HepG2 (cell line): ENCODE results near the gene NUDT14. TPM values are rescaled to one million over a fixed set of nuclear protein-coding genes. Genes with fewer than 3 reads are reported as not detected.

Source experiments
- ATAC-seq: fragments of 200-7000 bp; cut with Tn5 transposase; 3 replicates; pipeline ENCODE4 v1.9.1; 2020; ENCODE audit warnings: mild to moderate bottlenecking, moderate library complexity
- BruUV-seq: library from RNA; stranded (reverse); fragments of 400-500 nt; replicated peaks from 2 replicates; lab custom pipeline; 2021; lab: Mats Ljungman, UMichigan
- CTCF ChIA-PET: fragments of 300-600 bp; formaldehyde crosslinking; extraction: SDS; loops from one replicate; lab custom pipeline; 2021; ENCODE audit warnings: low total read pairs, inconsistent platforms, low intra/inter-chr PET ratio; lab: Yijun Ruan, JAX
- POLR2A ChIA-PET: fragments of 350-600 bp; sonication (Branson Sonifier 250); formaldehyde crosslinking; loops from one replicate; lab custom pipeline; 2020; ENCODE audit warnings: antibody characterized with exemption, inconsistent platforms; lab: Yijun Ruan, JAX
- DNase-seq: peaks from one replicate; pipeline ENCODE4 v3.0.0-alpha.2; 2015; ENCODE audit warnings: low spot score
- FAIRE-seq: peaks from 3 replicates; lab custom pipeline; 2011; peaks lifted over from hg19 to GRCh38; lab: Jason Lieb, UNC
- H2AFZ ChIP-seq: one replicate; pipeline ENCODE4 v1.6.1; 2011; ENCODE audit warnings: low read length, inconsistent platforms
- H3K27ac ChIP-seq: fragments of 300-600 bp; 3 replicates; pipeline ENCODE4 v1.8.0; 2011; ENCODE audit warnings: mixed run types, mild to moderate bottlenecking, mixed read lengths, low read length, inconsistent platforms; ENCODE audit not compliant: insufficient read depth; ENCODE audit errors: extremely low read length
- H3K27me3 ChIP-seq, 2 experiments: fragments of 200-600 bp in 1 of 2; 2 replicates in 1 of 2; 3 replicates in 1 of 2; pipeline versions ENCODE4 v1.6.0 to v1.8.0; 2011; ENCODE audit warnings: low read length in 2 of 2, mild to moderate bottlenecking in 2 of 2, moderate library complexity in 2 of 2, inconsistent platforms in 1 of 2; ENCODE audit not compliant: insufficient read depth in 2 of 2, control insufficient read depth in 1 of 2
- H3K36me3 ChIP-seq, 2 experiments: fragments of 200-600 bp in 1 of 2; replicated peaks in 1 of 2; 2 replicates in 1 of 2; 3 replicates in 1 of 2; pipeline versions ENCODE4 v1.5.1 to v1.8.0; 2011; ENCODE audit warnings: low read length in 2 of 2, inconsistent platforms in 1 of 2; ENCODE audit not compliant: insufficient read depth in 2 of 2, control insufficient read depth in 1 of 2
- H3K4me1 ChIP-seq: 2 replicates; pipeline ENCODE4 v1.5.1; 2012; ENCODE audit warnings: low read length, inconsistent platforms; ENCODE audit not compliant: insufficient read depth
- H3K4me2 ChIP-seq: 2 replicates; pipeline ENCODE4 v1.6.0; 2011; ENCODE audit warnings: low read depth, low read length, inconsistent platforms
- H3K4me3 ChIP-seq, 3 experiments: fragments of 200-600 bp in 1 of 3; sonication (generic), shearing (Covaris generic) in 1 of 3; replicated peaks in 1 of 3; 2 replicates each; pipeline ENCODE4 v1.5.1; 2011 to 2016; ENCODE audit warnings: low read length in 3 of 3, inconsistent platforms in 2 of 3, low read depth in 2 of 3, mild to moderate bottlenecking in 2 of 3, control low read depth in 1 of 3, mixed read lengths in 1 of 3; ENCODE audit not compliant: insufficient read depth in 1 of 3
- H3K79me2 ChIP-seq: one replicate; pipeline ENCODE4 v1.6.1; 2011; ENCODE audit warnings: low read length, inconsistent platforms; ENCODE audit not compliant: insufficient read depth
- H3K9ac ChIP-seq: 2 replicates; pipeline ENCODE4 v1.6.0; 2011; ENCODE audit warnings: mild to moderate bottlenecking, low read depth, low read length, inconsistent platforms; ENCODE audit not compliant: insufficient read depth
- H3K9me3 ChIP-seq: 2 replicates; pipeline ENCODE4 v1.5.1; 2012; ENCODE audit warnings: mild to moderate bottlenecking, low read length
- H4K20me1 ChIP-seq: 2 replicates; pipeline ENCODE4 v1.6.0; 2011; ENCODE audit warnings: inconsistent platforms, mild to moderate bottlenecking, low read length, moderate library complexity; ENCODE audit not compliant: insufficient read depth
- CTCF ChIP-seq: sonication (generic); formaldehyde crosslinking; IDR thresholded peaks from 2 replicates; pipeline ENCODE4 v1.5.0; 2020; ENCODE audit warnings: mild to moderate bottlenecking, missing genetic modification reagents, moderate library complexity
- E2F1 ChIP-seq: sonication (generic); formaldehyde crosslinking; IDR thresholded peaks from 2 replicates; pipeline ENCODE4 v1.5.0; 2020; ENCODE audit warnings: missing genetic modification reagents
- EHMT2 ChIP-seq: fragments of 200-600 bp; sonication (generic); IDR thresholded peaks from 2 replicates; pipeline ENCODE4 v1.7.0; 2017; ENCODE audit warnings: antibody characterized with exemption, low read depth, low read length, borderline replicate concordance
- LCORL ChIP-seq, 2 experiments: fragments of 450-650 bp in 1 of 2; sonication (generic) in 1 of 2; formaldehyde crosslinking in 1 of 2; IDR thresholded peaks; 2 replicates each; pipeline versions ENCODE4 v1.5.0 to v1.6.1; 2017 to 2020; ENCODE audit warnings: antibody characterized with exemption in 1 of 2, missing genetic modification reagents in 1 of 2
- MNT ChIP-seq: fragments of 450-650 bp; IDR thresholded peaks from 2 replicates; pipeline ENCODE4 v1.6.1; 2016
- TFDP1 ChIP-seq: IDR thresholded peaks from 2 replicates; pipeline ENCODE4 v1.6.1; 2016; ENCODE audit warnings: missing compliant biosample characterization, missing genetic modification reagents, borderline replicate concordance
- ZBTB8A ChIP-seq: sonication (generic); formaldehyde crosslinking; IDR thresholded peaks from 2 replicates; pipeline ENCODE4 v1.4.0; 2020; ENCODE audit warnings: mild to moderate bottlenecking, low read depth, missing genetic modification reagents, borderline replicate concordance
- ZFAT ChIP-seq: sonication (generic); formaldehyde crosslinking; conservative IDR thresholded peaks from 2 replicates; pipeline ENCODE4 v1.8.1; 2023; ENCODE audit warnings: missing genetic modification reagents, inconsistent platforms
- ZNF746 ChIP-seq: sonication (generic); formaldehyde crosslinking; IDR thresholded peaks from 2 replicates; pipeline ENCODE4 v1.8.0; 2022; ENCODE audit warnings: mild to moderate bottlenecking, missing genetic modification reagents
- WGBS: methylation state at CpG from one replicate; pipeline ENCODE4 v1.1.6; 2017; ENCODE audit warnings: low lambda C conversion rate; 5-methylcytosine and 5-hydroxymethylcytosine counted together
- in situ Hi-C: cut with HindIII; loops from 2 replicates; pipeline ENCODE4 v1.10.0; 2017; ENCODE audit warnings: low pct_unique_long_range_greater_than_20kb; ENCODE audit not compliant: extremely low pct_ligation_motif_present
- intact Hi-C: fragments of 100-400 bp; cut with micrococcal nuclease; formaldehyde crosslinking; loops from one replicate; pipeline ENCODE4 v1.10.0; 2022; ENCODE audit not compliant: unreplicated experiment
- polyA plus RNA-seq, 8 experiments: library from polyadenylated mRNA; depleted of rRNA in 3 of 8; stranded (reverse) in 7 of 8; unstranded in 1 of 8; fragments of >200 nt; fragmentation: Illumina TruSeq in 4 of 8; extraction: Trizol in 4 of 8; gene quantifications; 2 replicates each; pipeline versions ENCODE4 v1.2.1 to v1.2.3, GENCODE V29; 2011 to 2016; ENCODE audit warnings: low read depth in 4 of 8, missing spikeins in 1 of 8, mixed read lengths in 1 of 8; ENCODE audit not compliant: insufficient read depth in 1 of 8
- total RNA-seq, 5 experiments: library from RNA; depleted of rRNA; stranded (reverse); fragments of >200 nt; fragmentation: Illumina TruSeq; extraction: Trizol; gene quantifications; 2 replicates each; pipeline ENCODE4 v1.2.3, GENCODE V29; 2016; ENCODE audit warnings: low read depth in 1 of 5

NUDT14 gene
- total and polyA plus RNA-seq, 2 of the 13 experiments (the other 11 are each of a cell fraction or from before 2014, with no cell fraction given) = 5.8 to 6.1 TPM

GRCh38 chr14:105145381-105146180 lies 35.5 kb downstream of the NUDT14 start:
- no peak for DNase-seq
- no peaks in the 10 kb centered on the region for H4K20me1 ChIP-seq
- no peaks in the 10 kb centered on the region for H3K4me1 ChIP-seq
- H3K4me3 ChIP-seq = no peak overlapping the region
- TF ChIP-seq ZFAT (CRISPR knock-in tag) (no peak), MNT (peak; percentile 11; the same call in 1 of the 2 replicates)
- in situ Hi-C loops (loop anchor here (10.0 kb wide), 1 partner anchor 51 kb away; no protein-coding TSS in a partner anchor), intact Hi-C loops (no loop called here)
- CTCF ChIA-PET = no interaction called here
- POLR2A ChIA-PET = no interaction called here
- H2AFZ ChIP-seq = no peak overlapping the region
- no peak overlapping the region for H3K9ac ChIP-seq
- 40% methylated on average over 3 of the region's 28 CpGs for WGBS
- peaks cover 11 to 29% of the 10 kb centered on the region in 2 experiments; a peak in 4 of 5 replicates for H3K27me3 ChIP-seq
- no peak overlapping the region for H3K27ac ChIP-seq
- no TSS peak for BruUV-seq
- no peaks in the 10 kb centered on the region for H3K36me3 ChIP-seq
- no peaks in the 10 kb centered on the region for H3K9me3 ChIP-seq
- no peak for FAIRE-seq
- ATAC-seq = no peak
- H3K79me2 ChIP-seq = no peaks in the 10 kb centered on the region
- H3K4me2 ChIP-seq = no peak overlapping the region

GRCh38 chr14:105144666-105145380 lies 36.3 kb downstream of the NUDT14 start:
- no TSS peak for BruUV-seq
- POLR2A ChIA-PET = no interaction called here
- WGBS = no CpG with 5 or more reads among the region's 32 CpGs
- Histone ChIP-seq H2AFZ (no peak overlapping the region), H3K9me3 (peaks cover 5% of the 10 kb centered on the region), H3K4me2 (no peak overlapping the region), H3K27me3 (peaks cover 11 to 29% of the 10 kb centered on the region in 2 experiments; a peak in 4 of 5 replicates), H3K9ac (no peak overlapping the region), H3K4me3 (no peak overlapping the region), H3K4me1 (no peaks in the 10 kb centered on the region), H4K20me1 (no peaks in the 10 kb centered on the region), H3K36me3 (no peaks in the 10 kb centered on the region), H3K27ac (no peak overlapping the region), H3K79me2 (no peaks in the 10 kb centered on the region)
- DNase-seq (no peak), ATAC-seq (peak; percentile 41), FAIRE-seq (no peak)
- CTCF ChIA-PET = no interaction called here
- in situ Hi-C loops (loop anchor here (10.0 kb wide), 1 partner anchor 50 kb away; no protein-coding TSS in a partner anchor), intact Hi-C loops (no loop called here)
- TF ChIP-seq ZNF746 (CRISPR knock-in tag) = no peak
- TF ChIP-seq TFDP1 (CRISPR knock-in tag) = no peak
- TF ChIP-seq CTCF (CRISPR knock-in tag) = peak; percentile 33
- TF ChIP-seq EHMT2 = no peak
- TF ChIP-seq ZBTB8A (CRISPR knock-in tag) = no peak
- TF ChIP-seq LCORL (IDR thresholded peaks at IDR 0.05) = no peak
- no peak for TF ChIP-seq LCORL (CRISPR knock-in tag; IDR thresholded peaks at IDR 0.05)
- TF ChIP-seq E2F1 (CRISPR knock-in tag) = no peak
